MM.1S (cell line): Measurements from ENCODE around the gene ZDHHC1.

Experiments
- DNase-seq: peaks from one replicate; pipeline ENCODE4 v3.0.0-alpha.2; 2015
- H2AFZ ChIP-seq: fragments of 300-600 bp; sonication (generic); 2 replicates; pipeline ENCODE4 v1.6.0; 2016; ENCODE audit warnings: antibody characterized with exemption, low read length
- H3F3A ChIP-seq: fragments of 300-600 bp; sonication (generic); 2 replicates; pipeline ENCODE4 v1.6.1; 2016; ENCODE audit warnings: mild to moderate bottlenecking, antibody characterized with exemption, low read length, moderate library complexity, mixed read lengths; ENCODE audit not compliant: insufficient read depth
- H3K27ac ChIP-seq: fragments of 300-600 bp; sonication (generic); 2 replicates; pipeline ENCODE4 v1.5.1; 2016; ENCODE audit warnings: mild to moderate bottlenecking, low read length
- H3K27me3 ChIP-seq: fragments of 300-600 bp; sonication (generic); replicated peaks from 2 replicates; pipeline ENCODE4 v1.6.0; 2016; ENCODE audit warnings: low read length; ENCODE audit not compliant: insufficient read depth
- H3K36me3 ChIP-seq: fragments of 300-600 bp; sonication (generic); replicated peaks from 2 replicates; pipeline ENCODE4 v1.6.1; 2016; ENCODE audit warnings: mild to moderate bottlenecking, low read length, mixed read lengths; ENCODE audit not compliant: insufficient read depth
- H3K4me1 ChIP-seq: fragments of 300-600 bp; sonication (generic); 2 replicates; pipeline ENCODE4 v1.6.1; 2016; ENCODE audit warnings: low read length, mixed read lengths
- H3K4me2 ChIP-seq: fragments of 300-600 bp; sonication (generic); 2 replicates; pipeline ENCODE4 v1.6.0; 2016; ENCODE audit warnings: low read depth, low read length
- H3K4me3 ChIP-seq: fragments of 300-600 bp; sonication (generic); 2 replicates; pipeline ENCODE4 v1.5.1; 2016; ENCODE audit warnings: low read length, mixed read lengths
- H3K79me2 ChIP-seq: fragments of 300-600 bp; sonication (generic); 2 replicates; pipeline ENCODE4 v1.6.1; 2016; ENCODE audit warnings: mixed run types, low read length, mixed read lengths
- H3K9ac ChIP-seq: fragments of 300-600 bp; sonication (generic); 2 replicates; pipeline ENCODE4 v1.6.1; 2016; ENCODE audit warnings: low read length, mixed read lengths
- H3K9me2 ChIP-seq: fragments of 300-600 bp; sonication (generic); replicated peaks from 2 replicates; pipeline ENCODE4 v1.6.1; 2016; ENCODE audit warnings: mild to moderate bottlenecking, low read length, mixed read lengths; ENCODE audit not compliant: insufficient read depth
- H3K9me3 ChIP-seq: fragments of 300-600 bp; sonication (generic); replicated peaks from 2 replicates; pipeline ENCODE4 v1.6.1; 2016; ENCODE audit warnings: mild to moderate bottlenecking, low read length, mixed read lengths; ENCODE audit not compliant: insufficient read depth
- H4K20me1 ChIP-seq: fragments of 300-600 bp; sonication (generic); 2 replicates; pipeline ENCODE4 v1.6.1; 2016; ENCODE audit warnings: mild to moderate bottlenecking, low read length, moderate library complexity, mixed read lengths; ENCODE audit not compliant: insufficient read depth
- CTCF ChIP-seq: fragments of 300-600 bp; sonication (generic); IDR thresholded peaks from 2 replicates; pipeline ENCODE4 v1.5.1; 2016; ENCODE audit warnings: antibody characterized with exemption, low read length, mixed read lengths
- EZH2 ChIP-seq: fragments of 300-600 bp; sonication (generic); optimal IDR thresholded peaks from 2 replicates; pipeline ENCODE3; 2017; ENCODE audit warnings: low read depth, mild to moderate bottlenecking, antibody characterized with exemption, low read length, mixed read lengths
- EZH2phosphoT487 ChIP-seq: fragments of 300-600 bp; sonication (generic); IDR thresholded peaks from 2 replicates; pipeline ENCODE4 v1.6.1; 2018; ENCODE audit warnings: antibody characterized with exemption, low read length

ZDHHC1 gene

GRCh38 chr16:67436640-67437193, 20.4 kb upstream of the ZDHHC1 start:
- Histone ChIP-seq H3K9me3 (no peaks in the 10 kb centered on the region), H3F3A (no peaks in the 10 kb centered on the region), H3K9me2 (no peaks in the 10 kb centered on the region), H3K27me3 (no peaks in the 10 kb centered on the region), H3K27ac (no peak overlapping the region), H3K4me3 (no peak overlapping the region), H3K79me2 (no peaks in the 10 kb centered on the region), H3K9ac (no peak overlapping the region), H2AFZ (no peak overlapping the region), H3K36me3 (no peaks in the 10 kb centered on the region), H4K20me1 (no peaks in the 10 kb centered on the region), H3K4me2 (no peak overlapping the region), H3K4me1 (no peaks in the 10 kb centered on the region)
- DNase-seq, result no peak
- TF ChIP-seq EZH2 (no peak), CTCF (no peak), EZH2phosphoT487 (no peak)

- no peak for TF ChIP-seq CTCF
- TF ChIP-seq EZH2, result no peak
- TF ChIP-seq EZH2phosphoT487, result no peak
- Histone ChIP-seq H3K79me2 (no peaks in the 10 kb centered on the region), H4K20me1 (no peaks in the 10 kb centered on the region), H3K9ac (no peak overlapping the region), H3K4me3 (no peak overlapping the region), H2AFZ (no peak overlapping the region), H3K9me2 (no peaks in the 10 kb centered on the region), H3K36me3 (no peaks in the 10 kb centered on the region), H3K4me1 (no peaks in the 10 kb centered on the region), H3K4me2 (no peak overlapping the region), H3K27ac (no peak overlapping the region), H3K27me3 (no peaks in the 10 kb centered on the region; the same call in 1 of the 2 replicates), H3F3A (no peaks in the 10 kb centered on the region), H3K9me3 (no peaks in the 10 kb centered on the region)
- DNase-seq, result no peak
Measured at GRCh38 chr16:67435758-67436164, 19.5 kb upstream of the ZDHHC1 start.

- Histone ChIP-seq H4K20me1 (no peaks in the 10 kb centered on the region), H3K27me3 (peaks cover 21% of the 10 kb centered on the region), H3K36me3 (no peaks in the 10 kb centered on the region), H3K9me3 (no peaks in the 10 kb centered on the region), H3K4me3 (no peak overlapping the region), H3K4me1 (no peaks in the 10 kb centered on the region), H3K79me2 (no peaks in the 10 kb centered on the region), H3K9ac (no peak overlapping the region), H3K27ac (no peak overlapping the region), H3F3A (no peaks in the 10 kb centered on the region), H2AFZ (no peak overlapping the region), H3K4me2 (no peak overlapping the region), H3K9me2 (no peaks in the 10 kb centered on the region)
- TF ChIP-seq EZH2phosphoT487, result no peak
- TF ChIP-seq CTCF, result no peak
- TF ChIP-seq EZH2, result no peak
- DNase-seq, result no peak
Measured at GRCh38 chr16:67433131-67433719, 16.9 kb upstream of the ZDHHC1 start.
